SK-N-SH treated with all-trans-retinoic acid at 6 μM for 48 hours (cell line): ENCODE data around the gene SPATA46.
"Not testable (repeated sequence)": the region's sequence is repeated elsewhere in the genome, so short reads cannot be mapped to it uniquely, and the experiment has no call there.

Experiments used
- ATAC-seq: fragments of 200-7000 bp; cut with Tn5 transposase; 3 replicates; pipeline ENCODE4 v1.9.1; 2020; ENCODE audit warnings: mild to moderate bottlenecking, moderate library complexity
- ARNTL ChIP-seq: fragments of 450-650 bp; formaldehyde crosslinking; IDR thresholded peaks from 2 replicates; pipeline ENCODE4 v1.5.0; 2020; ENCODE audit warnings: low read depth, mild to moderate bottlenecking, moderate library complexity, borderline replicate concordance
- BACH2 ChIP-seq: fragments of 250-450 bp; sonication (Bioruptor Pico); IDR thresholded peaks from 2 replicates; pipeline ENCODE4 v1.9.0; 2021; ENCODE audit warnings: mild to moderate bottlenecking, borderline replicate concordance
- CREB5 ChIP-seq: fragments of 250-450 bp; sonication (Bioruptor Pico); IDR thresholded peaks from 2 replicates; pipeline ENCODE4 v1.5.1; 2020; ENCODE audit warnings: low read depth, mild to moderate bottlenecking, moderate library complexity
- CSDC2 ChIP-seq: fragments of 250-450 bp; sonication (Bioruptor Pico); IDR thresholded peaks from 2 replicates; pipeline ENCODE4 v1.5.0; 2020; ENCODE audit warnings: mild to moderate bottlenecking, moderate library complexity
- ESRRG ChIP-seq: fragments of 250-450 bp; sonication (Bioruptor Pico); IDR thresholded peaks from 2 replicates; pipeline ENCODE4 v1.6.1; 2021; ENCODE audit warnings: mild to moderate bottlenecking
- GLIS3 ChIP-seq: fragments of 250-450 bp; sonication (Bioruptor Pico); IDR thresholded peaks from 2 replicates; pipeline ENCODE4 v1.5.0; 2020; ENCODE audit warnings: mild to moderate bottlenecking, moderate library complexity
- ISL1 ChIP-seq: fragments of 250-450 bp; sonication (Bioruptor Pico); IDR thresholded peaks from 2 replicates; pipeline ENCODE4 v2.1.2; 2022; ENCODE audit warnings: mild to moderate bottlenecking, moderate library complexity
- OSR1 ChIP-seq: fragments of 250-450 bp; sonication (Bioruptor Pico); IDR thresholded peaks from 2 replicates; pipeline ENCODE4 v1.8.0; 2022; ENCODE audit warnings: moderate library complexity, mild to moderate bottlenecking, inconsistent platforms
- PATZ1 ChIP-seq: fragments of 250-450 bp; sonication (Bioruptor Pico); IDR thresholded peaks from 2 replicates; pipeline ENCODE4 v1.8.0; 2020; ENCODE audit warnings: mild to moderate bottlenecking, moderate library complexity, borderline replicate concordance
- POU6F1 ChIP-seq: fragments of 250-450 bp; sonication (Bioruptor Pico); IDR thresholded peaks from 2 replicates; pipeline ENCODE4 v1.8.0; 2021; ENCODE audit warnings: low read depth, mild to moderate bottlenecking, moderate library complexity, borderline replicate concordance
- PPARA ChIP-seq: fragments of 250-450 bp; sonication (Bioruptor Pico); IDR thresholded peaks from 2 replicates; pipeline ENCODE4 v1.5.0; 2020; ENCODE audit warnings: mild to moderate bottlenecking, borderline replicate concordance
- RARB ChIP-seq: fragments of 250-450 bp; sonication (Bioruptor Pico); IDR thresholded peaks from 2 replicates; pipeline ENCODE4 v1.8.0; 2021; ENCODE audit warnings: mild to moderate bottlenecking, moderate library complexity
- SNAI2 ChIP-seq: fragments of 250-450 bp; sonication (Bioruptor Pico); IDR thresholded peaks from 2 replicates; pipeline ENCODE4 v1.5.0; 2020; ENCODE audit warnings: mild to moderate bottlenecking, moderate library complexity
- TCF4 ChIP-seq: fragments of 250-450 bp; sonication (Bioruptor Pico); IDR thresholded peaks from 2 replicates; pipeline ENCODE4 v1.8.0; 2021; ENCODE audit warnings: mild to moderate bottlenecking, moderate library complexity, borderline replicate concordance
- TOX ChIP-seq: fragments of 250-450 bp; sonication (Bioruptor Pico); IDR thresholded peaks from 2 replicates; pipeline ENCODE4 v1.8.0; 2021; ENCODE audit warnings: mild to moderate bottlenecking, moderate library complexity, borderline replicate concordance
- TSHZ2 ChIP-seq: fragments of 250-450 bp; sonication (Bioruptor Pico); IDR thresholded peaks from 2 replicates; pipeline ENCODE4 v1.5.0; 2020; ENCODE audit warnings: mild to moderate bottlenecking, moderate library complexity
- ZC3H10 ChIP-seq: fragments of 250-450 bp; sonication (Bioruptor Pico); IDR thresholded peaks from 2 replicates; pipeline ENCODE4 v1.5.1; 2021; ENCODE audit warnings: mild to moderate bottlenecking, moderate library complexity
- ZFP3 ChIP-seq: fragments of 250-450 bp; sonication (Bioruptor Pico); IDR thresholded peaks from 2 replicates; pipeline ENCODE4 v1.5.0; 2020; ENCODE audit warnings: mild to moderate bottlenecking, moderate library complexity
- ZFP30 ChIP-seq: fragments of 450-650 bp; formaldehyde crosslinking; IDR thresholded peaks from 2 replicates; pipeline ENCODE4 v1.5.0; 2022; ENCODE audit warnings: mild to moderate bottlenecking, moderate library complexity
- ZNF8 ChIP-seq: fragments of 450-650 bp; formaldehyde crosslinking; IDR thresholded peaks from 2 replicates; pipeline ENCODE4 v1.5.0; 2020; ENCODE audit warnings: mild to moderate bottlenecking, moderate library complexity

SPATA46 gene

GRCh38 chr1:162353078-162353477 is 23.6 kb downstream of the SPATA46 start:
- no peak for ATAC-seq

GRCh38 chr1:162351874-162352273 is 24.8 kb downstream of the SPATA46 start:
- not testable (repeated sequence) for ATAC-seq

More at GRCh38 chr1:162353078-162353477, 23.6 kb downstream of the SPATA46 start:
- TF ChIP-seq SNAI2 (CRISPR knock-in tag) (no peak), ISL1 (CRISPR knock-in tag) (no peak), ZNF8 (no peak), PATZ1 (CRISPR knock-in tag) (no peak), GLIS3 (CRISPR knock-in tag) (no peak), TOX (CRISPR knock-in tag) (no peak), ESRRG (CRISPR knock-in tag) (no peak), TCF4 (CRISPR knock-in tag) (no peak), OSR1 (CRISPR knock-in tag) (no peak), POU6F1 (no peak), PPARA (CRISPR knock-in tag) (no peak), ZC3H10 (CRISPR knock-in tag) (no peak), CREB5 (CRISPR knock-in tag) (no peak), TSHZ2 (CRISPR knock-in tag) (no peak), ARNTL (CRISPR knock-in tag) (no peak), ZFP3 (CRISPR knock-in tag) (no peak)

- TF ChIP-seq TOX (CRISPR knock-in tag): no peak
- no peak for TF ChIP-seq BACH2 (CRISPR knock-in tag)
- no peak for TF ChIP-seq PPARA (CRISPR knock-in tag)
- no peak for TF ChIP-seq ARNTL (CRISPR knock-in tag)
- no peak for TF ChIP-seq POU6F1
- TF ChIP-seq OSR1 (CRISPR knock-in tag): no peak
- TF ChIP-seq ZFP30 (CRISPR knock-in tag): no peak
- TF ChIP-seq TSHZ2 (CRISPR knock-in tag): no peak
- TF ChIP-seq CSDC2 (CRISPR knock-in tag): no peak
- TF ChIP-seq TCF4 (CRISPR knock-in tag): no peak
- no peak for TF ChIP-seq RARB (CRISPR knock-in tag)
- no peak for TF ChIP-seq GLIS3 (CRISPR knock-in tag)
- no peak for TF ChIP-seq ZC3H10 (CRISPR knock-in tag)
- no peak for ATAC-seq
Measured at GRCh38 chr1:162351246-162351842, 25.3 kb downstream of the SPATA46 start.
